C4-2B (cell line): Measurements from ENCODE around the gene STX2.

Source experiments
- ZFX ChIP-seq: fragments of 450-650 bp; IDR thresholded peaks from 2 replicates; pipeline ENCODE4 v1.6.1; 2017
- TF ChIP-seq, protein P1 (sequence below): fragments of 450-650 bp; conservative IDR thresholded peaks from 2 replicates; pipeline ENCODE4 v1.5.1; 2017; ENCODE audit warnings: mild to moderate bottlenecking

DNA sequence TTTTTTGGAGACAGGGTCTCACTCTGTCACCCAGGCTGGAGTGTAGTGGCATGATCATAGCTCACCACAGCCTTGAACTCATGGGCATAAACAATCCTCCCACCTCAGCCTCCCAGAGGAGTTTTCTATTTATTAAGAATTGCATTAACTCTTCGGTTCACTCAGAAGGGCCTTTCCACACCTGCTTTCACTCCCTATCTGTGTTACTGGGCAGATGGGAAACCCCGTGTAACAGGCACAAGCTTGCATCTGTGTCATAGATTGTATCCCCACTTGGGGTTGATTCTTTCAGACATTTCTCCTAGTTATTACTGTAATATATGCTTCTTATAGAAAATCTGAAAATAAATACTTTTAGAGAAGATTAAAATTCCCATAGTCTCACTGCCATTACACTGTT is 38.7 kb downstream of the STX2 start:
- TF ChIP-seq, protein P1, sequence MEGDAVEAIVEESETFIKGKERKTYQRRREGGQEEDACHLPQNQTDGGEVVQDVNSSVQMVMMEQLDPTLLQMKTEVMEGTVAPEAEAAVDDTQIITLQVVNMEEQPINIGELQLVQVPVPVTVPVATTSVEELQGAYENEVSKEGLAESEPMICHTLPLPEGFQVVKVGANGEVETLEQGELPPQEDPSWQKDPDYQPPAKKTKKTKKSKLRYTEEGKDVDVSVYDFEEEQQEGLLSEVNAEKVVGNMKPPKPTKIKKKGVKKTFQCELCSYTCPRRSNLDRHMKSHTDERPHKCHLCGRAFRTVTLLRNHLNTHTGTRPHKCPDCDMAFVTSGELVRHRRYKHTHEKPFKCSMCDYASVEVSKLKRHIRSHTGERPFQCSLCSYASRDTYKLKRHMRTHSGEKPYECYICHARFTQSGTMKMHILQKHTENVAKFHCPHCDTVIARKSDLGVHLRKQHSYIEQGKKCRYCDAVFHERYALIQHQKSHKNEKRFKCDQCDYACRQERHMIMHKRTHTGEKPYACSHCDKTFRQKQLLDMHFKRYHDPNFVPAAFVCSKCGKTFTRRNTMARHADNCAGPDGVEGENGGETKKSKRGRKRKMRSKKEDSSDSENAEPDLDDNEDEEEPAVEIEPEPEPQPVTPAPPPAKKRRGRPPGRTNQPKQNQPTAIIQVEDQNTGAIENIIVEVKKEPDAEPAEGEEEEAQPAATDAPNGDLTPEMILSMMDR, result no peak
- TF ChIP-seq ZFX, result no peak
